Measurements from ENCODE around the gene RP2.

The RP2 gene

GRCh38 chrX:46927718-46928117 is 90.9 kb downstream of the RP2 start:
- DNase-seq: no peak

GRCh38 chrX:46929439-46930261 is 92.8 kb downstream of the RP2 start:
- DNase-seq: no peak
